GM21737 (cell line): Measurements from ENCODE around the gene CLSTN2.

Experiments
- ATAC-seq: cut with Tn5 transposase; IDR thresholded peaks from one replicate; pipeline ENCODE4 v1.9.1; 2021; ENCODE audit warnings: mild to moderate bottlenecking, moderate library complexity; ENCODE audit not compliant: unreplicated experiment

CLSTN2 gene

DNA sequence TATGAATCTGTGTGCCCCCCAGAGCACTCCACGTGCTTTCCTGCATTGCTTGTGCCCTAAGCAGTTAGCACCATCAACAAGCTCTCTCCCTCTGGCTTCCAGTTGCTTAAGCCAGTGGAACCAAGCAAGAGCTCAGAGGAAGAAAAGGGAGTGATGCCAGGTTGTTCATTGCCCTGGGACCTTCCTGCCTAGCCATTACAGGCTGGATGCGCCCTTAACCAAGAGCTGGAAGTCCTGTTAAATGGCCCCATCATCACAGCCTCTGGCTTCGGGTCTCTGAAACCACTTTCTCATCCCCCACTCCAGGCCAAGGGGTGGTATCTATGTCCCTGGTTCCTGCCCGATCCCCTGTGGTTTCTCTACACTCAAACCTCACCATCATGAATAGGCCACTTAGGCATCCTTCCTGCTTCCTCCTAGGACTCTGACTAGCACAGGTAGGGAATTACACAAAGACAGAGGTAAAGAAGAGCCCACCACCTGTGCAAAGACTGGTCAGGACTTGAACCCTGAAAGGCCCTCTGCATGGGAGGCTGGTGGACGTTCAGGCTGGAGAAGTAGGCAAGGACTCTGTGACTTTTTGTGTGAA, 433.3 kb downstream of the CLSTN2 start:
- ATAC-seq = no peak

DNA sequence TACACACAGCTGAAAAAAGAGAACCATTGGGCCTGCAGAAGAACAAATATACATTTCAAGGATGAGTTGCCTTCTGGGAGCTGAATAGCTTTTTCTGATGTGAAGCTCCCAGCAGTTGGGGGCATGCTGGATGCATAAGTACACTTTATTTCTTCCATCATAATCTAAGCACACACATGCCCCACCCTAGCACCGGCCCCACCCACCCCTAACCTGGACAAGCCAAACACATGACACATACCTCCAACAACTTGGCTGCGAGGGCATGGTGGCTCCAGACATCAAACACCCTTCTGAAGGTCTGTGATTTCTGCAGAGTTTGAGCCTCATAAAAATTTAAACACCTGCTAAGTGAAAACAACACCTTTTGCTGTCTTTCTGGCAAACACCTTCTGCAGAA, 435.7 kb downstream of the CLSTN2 start:
- no peak for ATAC-seq

DNA sequence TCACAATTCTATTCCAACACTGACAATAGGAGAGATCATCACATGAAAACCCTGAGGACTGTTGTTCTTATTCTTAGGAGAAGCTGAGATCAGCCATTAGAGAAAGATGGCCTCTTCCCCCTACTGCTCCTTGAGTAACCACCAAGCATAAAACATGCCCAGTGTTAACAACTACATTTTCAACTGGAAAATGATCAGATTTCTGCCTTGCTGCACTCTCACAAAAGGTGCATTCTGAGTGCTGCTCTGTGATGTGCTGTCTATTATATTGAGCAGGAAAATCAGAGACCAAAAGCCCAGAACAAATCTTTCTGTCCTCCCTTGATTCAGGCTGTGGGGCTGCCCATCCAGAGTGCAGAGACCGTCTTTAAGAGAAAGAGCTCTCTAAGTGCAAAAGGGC, 438.2 kb downstream of the CLSTN2 start:
- no peak for ATAC-seq

DNA sequence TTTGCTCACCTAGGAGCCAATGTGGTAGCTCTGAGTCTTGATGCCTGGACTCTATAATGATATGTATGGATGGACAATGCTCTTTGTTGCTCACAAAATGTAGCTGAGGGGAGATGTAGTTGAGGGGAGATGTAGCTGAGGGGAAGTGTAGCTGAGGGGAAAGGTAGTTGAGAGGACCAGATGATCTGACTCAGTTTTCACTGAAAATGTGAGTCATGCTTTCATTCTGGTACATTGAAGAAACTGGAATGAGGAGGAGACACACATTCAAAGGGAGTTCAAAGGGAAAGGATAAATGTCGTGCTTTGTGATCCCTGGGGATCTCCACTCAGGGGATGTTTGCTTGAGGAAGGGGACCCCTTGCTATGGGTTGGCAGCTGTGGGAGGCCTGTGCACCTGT, 440.0 kb downstream of the CLSTN2 start:
- ATAC-seq = no peak

DNA sequence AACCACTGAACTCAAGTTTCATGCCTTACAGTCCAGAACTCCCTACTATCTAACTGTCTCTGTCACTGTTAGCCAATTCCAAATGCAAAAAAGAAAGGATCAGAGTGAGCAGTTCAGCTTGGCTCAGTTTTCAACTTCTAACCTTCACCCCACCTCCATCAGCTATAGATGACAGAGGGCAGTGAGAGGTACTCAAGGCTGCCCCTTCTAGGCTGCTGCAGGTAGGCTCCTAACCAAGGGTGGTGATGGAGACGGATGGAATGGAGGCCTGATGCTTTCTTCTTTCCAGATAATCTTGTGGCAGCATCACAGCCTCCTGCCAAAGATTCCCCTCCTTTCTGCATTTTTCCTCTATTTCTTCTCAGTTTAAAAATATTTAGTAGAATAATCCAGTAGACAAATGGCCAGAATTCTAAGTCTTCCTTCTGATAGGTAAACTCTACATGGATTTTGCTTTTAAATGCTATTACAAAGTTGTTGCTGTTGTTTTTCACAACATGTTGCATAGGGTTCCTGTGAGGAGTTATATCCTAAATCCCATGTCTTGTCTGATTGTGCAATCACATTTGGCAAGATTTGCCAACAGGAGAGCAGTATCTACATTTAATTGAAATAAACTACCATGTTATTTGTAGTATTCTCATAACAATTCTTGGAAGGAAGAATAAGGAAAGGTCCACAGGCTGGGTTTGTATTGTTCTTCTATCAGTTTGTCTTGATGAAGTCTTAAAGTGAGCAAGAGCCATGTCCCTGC, 441.3 kb downstream of the CLSTN2 start:
- ATAC-seq = no peak

DNA sequence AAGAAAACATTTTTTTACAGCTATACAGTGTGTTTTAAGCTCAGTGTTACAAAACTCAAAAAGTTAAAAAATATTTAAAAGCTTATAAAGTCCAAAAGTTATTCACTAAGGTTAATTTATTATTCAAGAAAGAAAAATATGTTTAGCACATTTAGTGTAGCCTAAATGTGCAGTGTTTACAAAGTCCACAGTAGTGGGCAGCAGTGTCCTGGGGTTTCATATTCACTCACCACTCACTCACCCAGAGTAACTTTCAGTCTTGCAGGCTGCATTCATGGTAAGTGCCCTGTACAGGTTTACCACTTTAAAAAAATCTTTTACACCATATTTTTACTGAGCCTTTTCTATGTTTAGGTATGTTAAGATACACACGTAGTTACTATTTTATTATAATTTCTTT, 442.7 kb downstream of the CLSTN2 start:
- ATAC-seq = no peak

DNA sequence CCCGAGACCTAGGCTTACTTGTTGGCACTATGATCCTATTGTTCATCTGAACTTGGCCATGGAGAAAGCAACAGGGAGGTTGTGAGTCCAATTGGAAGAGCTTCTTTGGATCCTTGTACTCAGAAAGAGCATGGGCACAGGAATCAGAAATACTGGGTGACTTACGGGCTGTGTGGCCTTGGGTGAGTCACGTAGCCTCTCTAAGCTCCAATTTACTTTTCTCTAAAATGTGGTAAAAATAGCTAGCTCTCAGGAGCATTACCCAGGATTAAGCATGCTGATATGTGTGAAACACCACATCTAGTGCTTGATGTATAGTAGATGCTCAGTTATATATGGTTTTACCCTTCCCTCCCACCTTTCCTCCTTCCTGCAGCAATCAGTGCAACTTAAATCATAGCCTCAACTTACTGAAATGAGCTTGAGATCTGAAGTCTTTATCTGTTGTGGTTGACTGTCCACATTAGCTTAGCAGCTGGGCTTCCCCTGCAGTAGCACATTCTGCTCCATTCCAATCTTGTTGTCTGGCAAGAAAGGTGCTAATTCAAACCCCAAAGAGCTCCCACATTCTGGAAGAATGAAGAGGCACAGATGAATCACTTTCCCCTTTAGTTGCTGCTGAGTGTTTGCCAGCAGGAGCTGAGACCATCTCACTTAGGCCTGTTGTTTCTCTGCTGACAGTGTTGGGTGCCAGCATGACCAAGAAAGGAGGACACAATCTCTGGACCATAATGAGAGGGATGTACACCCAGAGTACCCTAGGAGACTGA, 443.8 kb downstream of the CLSTN2 start:
- no peak for ATAC-seq

DNA sequence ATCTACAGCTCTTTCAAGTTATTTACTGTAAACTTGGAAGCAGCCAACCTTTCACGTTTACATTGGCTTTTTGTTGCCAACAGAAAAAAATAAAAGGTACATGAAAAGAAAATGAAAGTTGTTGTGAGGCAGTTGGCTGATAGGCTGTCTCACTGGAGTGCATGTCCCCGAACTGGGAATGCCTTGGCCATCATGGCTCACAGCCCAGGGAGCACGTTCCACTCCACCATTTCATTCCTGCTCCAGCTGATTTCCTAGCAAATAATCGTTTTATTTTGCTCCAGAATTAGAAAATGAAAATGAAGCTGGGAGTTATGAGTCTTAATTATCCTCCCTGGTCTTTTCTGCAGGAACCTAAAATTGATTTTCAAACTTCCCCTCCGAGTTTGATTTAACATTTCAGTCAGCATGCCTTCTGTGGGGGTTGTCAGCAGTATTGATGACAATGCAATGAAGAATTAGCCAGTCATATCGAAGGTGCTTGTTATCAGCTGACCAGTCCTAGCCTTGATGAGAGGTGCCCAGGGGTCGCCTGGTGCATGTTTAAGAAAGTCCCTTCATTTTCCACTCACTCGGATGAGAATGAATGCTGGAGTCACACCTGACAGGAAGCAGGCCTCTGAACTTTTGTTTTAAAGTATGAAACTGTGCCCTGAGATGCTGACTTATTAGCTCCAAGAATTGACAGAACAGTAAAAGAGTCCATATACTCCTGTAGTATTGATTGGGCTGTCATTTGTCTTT, 449.2 kb downstream of the CLSTN2 start:
- ATAC-seq = no peak

DNA sequence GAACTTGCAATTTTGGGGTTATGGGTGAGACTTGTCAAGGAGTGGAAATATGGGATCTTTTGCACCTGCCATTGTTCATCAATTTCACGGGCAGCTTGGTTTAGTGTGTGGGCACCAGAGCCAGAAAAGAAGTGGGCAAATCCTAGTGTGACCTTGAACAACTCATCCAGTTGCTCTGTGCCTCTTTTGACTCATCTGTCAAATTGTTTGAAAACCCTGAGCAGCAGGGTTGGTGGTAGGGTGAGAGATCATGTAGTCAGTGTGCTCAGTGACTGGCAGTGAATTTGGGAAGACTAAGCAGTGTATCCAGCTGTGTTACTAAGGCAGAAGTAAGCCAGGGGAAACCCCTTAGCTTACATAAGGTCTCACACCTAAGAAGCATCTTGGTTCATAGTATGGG, 449.9 kb downstream of the CLSTN2 start:
- no peak for ATAC-seq

DNA sequence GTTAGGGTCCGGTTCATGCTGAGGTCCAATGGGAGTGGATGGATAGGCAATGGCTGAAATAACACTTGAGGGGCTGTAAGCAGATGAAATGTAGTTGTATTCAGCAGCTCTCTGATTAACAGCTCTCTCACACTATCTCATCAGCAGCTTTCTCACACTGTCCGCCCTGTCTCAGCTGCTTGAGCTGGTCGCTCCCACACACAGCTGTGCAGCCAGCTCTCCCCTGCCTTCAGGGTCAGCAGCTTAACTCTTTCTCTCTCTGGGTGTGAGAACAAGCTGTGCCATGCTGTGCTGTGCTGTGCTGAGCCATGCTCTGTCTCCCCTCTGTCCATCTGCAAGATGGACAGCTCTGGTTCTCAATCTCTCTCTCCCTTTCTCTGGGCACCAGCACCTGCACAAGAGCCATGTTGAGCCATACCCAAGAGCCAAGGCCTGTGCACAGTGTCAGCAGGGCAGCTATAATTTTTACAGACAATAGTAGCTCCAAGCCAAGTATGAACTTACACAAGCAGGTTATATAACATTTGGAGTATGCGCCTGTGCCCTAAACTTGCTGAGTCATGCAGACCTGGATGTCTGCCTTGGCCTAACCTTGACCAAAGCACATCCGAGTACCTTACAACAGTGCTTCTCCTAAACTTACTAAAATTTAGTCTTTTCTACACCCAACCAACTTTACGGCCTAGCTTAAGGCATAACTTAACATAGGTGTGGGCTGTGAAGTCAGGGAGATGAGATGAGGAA, 451.5 kb downstream of the CLSTN2 start:
- ATAC-seq = no peak

DNA sequence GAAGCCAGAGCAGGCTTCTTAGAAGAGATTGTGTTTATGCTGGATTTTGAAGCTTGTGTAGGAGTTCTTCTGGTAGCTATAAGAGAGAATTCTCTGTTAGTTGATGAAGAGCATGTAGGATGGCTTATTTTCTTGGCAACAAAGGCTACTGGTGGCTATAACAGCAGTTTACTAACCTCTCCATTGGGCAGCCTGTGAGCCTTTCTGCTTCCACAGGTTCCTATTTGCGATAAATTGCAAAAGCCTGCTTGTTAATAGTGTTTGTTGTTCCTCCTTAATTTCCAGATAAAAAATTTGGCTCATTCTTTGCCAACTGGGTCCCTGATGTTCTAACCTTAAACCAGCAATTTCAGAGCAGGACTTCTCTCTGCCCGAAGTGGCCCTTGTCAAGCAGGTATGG, 452.3 kb downstream of the CLSTN2 start:
- no peak for ATAC-seq

DNA sequence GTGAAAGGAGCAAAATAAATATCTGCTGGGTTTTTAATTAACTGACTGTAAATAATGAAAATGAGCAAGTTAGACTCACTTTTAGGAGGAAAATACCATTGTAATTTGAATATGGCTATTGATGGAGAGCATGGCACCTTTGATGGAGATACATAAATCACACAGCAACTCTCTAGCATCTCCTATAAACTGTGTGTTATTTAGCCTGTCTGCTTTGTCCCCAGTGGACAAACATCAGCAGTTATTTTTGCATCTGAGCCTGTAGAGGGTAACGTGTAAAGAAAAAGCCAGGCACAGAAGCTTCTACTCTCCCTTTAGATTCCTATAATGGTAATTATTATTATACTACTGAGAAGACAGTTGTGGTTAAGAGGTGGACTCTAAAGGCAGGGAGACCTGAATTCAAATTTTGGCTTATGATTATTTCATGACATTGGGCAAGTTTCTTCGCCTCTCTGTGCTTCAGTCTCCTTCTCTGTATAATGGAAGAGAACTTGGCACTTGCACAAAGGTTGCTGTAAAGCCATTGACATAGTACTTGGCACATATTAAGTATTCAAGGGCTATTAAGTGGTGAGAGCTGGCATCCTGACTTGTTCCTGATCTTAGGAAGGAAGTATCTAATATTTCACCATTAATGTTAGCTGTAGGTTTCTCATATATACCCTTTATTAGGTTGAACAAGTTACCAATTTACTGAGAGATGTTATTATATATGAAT, 453.4 kb downstream of the CLSTN2 start:
- no peak for ATAC-seq

DNA sequence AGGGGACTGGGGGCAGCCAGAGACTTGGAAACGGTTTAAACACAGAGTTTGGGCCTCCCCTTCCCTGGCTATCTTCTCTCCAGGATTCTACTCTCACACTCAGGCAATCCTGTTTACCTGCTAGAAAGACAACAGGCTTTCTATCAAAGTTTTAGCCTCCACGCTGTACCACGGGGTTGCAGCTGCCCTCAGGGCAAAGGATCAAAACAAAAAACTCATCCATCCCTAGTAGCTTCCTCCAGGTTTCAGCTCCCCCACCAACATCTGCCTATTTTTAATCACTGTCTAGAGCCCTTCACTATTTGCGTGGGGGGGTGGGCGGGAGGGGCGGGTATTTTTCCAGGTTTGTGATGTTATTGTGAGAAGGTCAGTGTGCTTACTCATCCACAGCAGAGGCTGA, 456.1 kb downstream of the CLSTN2 start:
- no peak for ATAC-seq

DNA sequence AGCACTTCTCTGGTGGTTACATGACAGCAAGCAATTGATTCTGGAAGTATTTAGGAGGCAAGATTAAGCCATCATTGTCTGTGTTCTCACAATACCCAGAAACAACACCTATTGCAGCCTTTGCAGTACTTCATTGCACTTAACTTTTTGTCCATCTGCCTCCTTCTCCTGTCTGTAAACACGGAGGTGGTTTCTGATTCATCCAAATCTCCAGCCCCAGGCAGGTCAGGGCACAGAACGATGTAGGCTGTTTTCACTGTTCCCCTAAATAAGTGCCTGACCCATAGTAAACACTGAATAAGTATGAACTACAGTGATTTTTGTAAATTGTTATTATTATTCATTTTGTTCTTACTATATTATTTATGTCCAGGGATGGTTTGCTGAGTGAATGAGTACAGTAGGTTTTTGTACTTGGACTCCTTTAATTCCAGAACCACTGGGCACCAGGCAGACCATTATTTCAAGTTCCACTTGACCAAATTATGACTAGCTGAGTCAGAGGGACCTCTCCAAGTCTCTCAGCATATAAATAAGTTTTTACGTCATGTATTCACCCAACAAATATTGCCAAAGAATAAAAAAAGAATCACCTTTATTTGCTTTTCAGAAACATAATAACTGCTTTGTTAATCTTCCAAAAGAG, 459.6 kb downstream of the CLSTN2 start:
- no peak for ATAC-seq

DNA sequence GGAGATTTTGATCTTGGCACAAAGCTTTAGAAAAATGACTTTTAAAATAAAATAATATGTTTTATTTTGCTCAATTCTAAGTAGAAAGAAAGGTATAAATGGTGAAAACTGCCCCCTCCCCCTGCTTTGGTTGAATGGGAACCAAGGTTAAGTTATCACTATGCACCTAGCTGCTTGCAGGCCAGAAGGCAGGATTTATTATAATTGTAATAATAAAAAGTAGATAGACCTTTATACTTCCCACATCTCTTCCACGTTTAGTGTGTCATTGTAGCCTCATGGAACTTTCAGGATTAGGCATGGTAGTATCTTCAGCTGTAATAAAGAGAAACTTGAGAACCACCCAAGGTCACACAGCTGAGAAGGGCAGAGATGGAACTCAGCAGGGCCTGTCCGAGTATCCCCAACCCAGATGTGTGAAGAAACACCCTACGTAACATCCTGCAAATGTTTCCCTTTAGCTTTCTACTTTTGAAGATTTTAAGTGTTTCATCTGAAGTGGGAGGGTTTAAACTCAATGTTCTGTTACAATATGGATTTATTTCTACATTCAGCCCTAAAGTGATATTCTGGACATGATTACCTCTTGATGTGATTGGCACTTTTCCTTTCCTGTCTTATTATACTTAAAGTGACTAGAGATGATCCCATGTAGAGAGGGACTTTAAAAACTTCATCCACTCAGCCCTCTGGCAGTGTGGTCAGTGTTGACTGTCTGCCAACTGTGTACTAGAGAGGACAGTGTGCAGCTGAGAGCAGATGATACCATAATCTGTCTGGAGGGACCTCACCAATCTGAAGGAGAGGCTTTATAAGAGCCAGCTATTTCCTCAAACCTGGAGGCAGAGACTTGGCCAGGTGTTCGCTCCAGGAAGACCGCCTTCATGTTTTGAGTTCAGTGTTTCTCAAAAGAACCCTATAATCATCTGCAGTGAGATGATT, 460.4 kb downstream of the CLSTN2 start:
- ATAC-seq = no peak

DNA sequence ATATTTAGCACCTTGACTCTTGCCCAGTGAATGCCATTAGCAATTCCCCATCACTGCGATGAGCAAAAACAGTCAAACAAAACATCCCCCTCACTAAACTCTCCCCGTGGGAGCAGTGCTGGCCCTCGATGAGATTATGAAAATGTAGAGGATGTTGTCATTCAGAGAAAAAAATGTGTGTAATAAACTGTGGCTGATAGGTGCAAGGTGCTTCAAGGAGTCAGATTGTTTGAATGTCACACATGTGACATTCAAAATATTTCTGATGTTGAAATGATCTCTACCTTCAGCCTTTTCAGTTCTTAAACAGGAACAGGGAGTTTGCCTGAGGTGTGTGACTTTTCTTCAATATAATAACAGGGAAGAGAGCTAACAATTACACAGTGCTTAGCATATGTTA, 461.1 kb downstream of the CLSTN2 start:
- ATAC-seq = no peak

DNA sequence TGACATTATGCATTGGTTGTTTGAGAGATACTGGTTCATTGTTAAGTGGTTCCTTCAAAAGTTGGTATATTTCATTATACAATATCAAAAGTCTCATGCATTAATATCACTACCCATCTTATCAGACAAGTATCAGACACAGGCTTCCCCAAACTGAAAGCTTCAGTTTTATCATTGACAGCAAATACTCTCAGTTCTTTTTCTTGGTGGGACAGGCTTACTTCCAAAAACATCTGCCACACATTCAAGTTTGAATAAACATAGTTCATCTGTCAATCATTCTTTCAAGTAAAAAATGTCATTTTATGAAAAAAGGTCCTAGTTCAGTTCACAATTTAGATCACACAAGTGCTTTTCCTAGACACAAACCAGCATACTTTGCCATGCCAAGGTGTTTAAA, 462.9 kb downstream of the CLSTN2 start:
- ATAC-seq = no peak

DNA sequence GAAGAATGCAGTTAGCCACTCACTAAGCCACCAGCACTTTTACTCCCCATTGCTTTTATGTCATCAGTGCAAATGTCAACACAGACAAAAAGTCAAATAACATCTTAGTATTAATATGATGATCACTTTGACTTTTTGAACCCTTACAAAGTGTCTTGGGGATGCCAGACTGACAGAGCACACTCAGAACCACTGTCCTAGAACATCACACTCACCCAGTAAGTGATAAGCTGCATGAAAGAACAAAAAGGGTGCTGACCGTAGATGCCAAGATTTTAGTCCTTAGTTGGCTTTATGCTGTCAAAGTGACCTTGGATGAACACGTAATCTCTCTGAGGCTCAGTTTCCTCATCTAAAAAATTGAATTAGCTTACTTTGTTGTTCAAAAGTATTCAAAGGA, 463.4 kb downstream of the CLSTN2 start:
- ATAC-seq = no peak

DNA sequence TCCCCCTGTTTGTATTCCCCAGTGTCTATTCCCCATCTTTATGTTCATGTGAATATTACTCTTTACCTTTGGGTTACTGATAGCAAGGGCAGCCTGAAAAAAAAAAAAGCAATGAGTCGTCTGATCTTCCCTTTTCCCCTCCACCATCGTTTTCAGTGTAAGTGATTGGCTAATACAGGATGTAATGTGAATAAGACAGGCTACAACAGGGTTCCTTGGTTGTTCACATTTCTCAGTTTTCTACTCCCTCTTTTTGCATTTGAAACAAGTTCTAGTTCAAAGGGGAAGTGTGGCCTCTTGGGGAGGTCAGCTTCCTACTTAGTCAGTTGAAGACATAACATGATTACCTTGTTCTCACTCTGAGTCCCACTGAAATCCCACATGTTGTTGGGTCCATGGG, 464.9 kb downstream of the CLSTN2 start:
- no peak for ATAC-seq
